GM21390 (cell line): ENCODE measurements around the gene TMEM9.

Experiments
- ATAC-seq: cut with Tn5 transposase; IDR thresholded peaks from one replicate; pipeline ENCODE4 v1.9.1; 2021; ENCODE audit not compliant: unreplicated experiment

Gene TMEM9

GRCh38 chr1:201110616-201111015 is 43.7 kb downstream of the TMEM9 start:
- ATAC-seq = no peak

DNA sequence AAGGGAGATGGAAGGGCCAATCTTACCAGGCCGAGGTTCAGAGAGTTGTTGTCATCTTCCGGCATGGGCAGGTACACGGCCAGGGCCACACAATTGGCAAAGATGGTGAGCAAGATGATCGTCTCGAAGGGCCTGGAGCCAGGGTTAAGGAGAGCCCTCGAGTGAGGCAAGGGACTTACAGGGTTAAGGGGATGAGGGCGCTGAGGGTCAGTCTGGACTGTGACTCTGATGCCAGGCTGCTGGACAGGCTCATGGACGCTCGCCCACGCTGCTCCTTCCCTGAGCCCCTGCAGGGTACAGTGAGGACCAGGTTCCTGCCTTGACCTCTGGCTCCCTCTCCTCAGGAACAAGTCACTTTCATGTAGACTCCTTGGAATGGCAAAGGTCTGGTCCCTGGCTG is 44.1 kb downstream of the TMEM9 start:
- ATAC-seq = no peak

DNA sequence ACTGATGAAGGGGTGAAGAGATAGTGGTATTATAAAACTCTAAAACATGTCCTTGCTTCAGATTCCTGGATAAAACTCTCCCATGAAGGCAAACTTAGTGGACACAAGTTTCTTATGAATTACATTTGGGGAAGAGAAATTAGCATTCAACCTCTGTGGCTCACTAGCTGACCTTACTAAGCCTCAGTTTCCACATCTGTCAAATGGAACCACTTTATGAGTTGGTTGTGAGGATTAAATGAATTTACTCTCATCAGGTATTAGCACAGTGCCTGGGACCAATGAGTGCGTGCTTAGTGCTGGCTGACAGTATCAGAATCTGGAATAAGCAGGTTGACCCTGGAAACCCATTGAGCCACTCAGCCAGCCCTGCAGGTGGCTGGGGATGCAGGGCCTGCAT is 44.6 kb downstream of the TMEM9 start:
- no peak for ATAC-seq

- no peak for ATAC-seq
These were observed 45.7 kb downstream of the TMEM9 start for GRCh38 chr1:201108614-201109013.

DNA sequence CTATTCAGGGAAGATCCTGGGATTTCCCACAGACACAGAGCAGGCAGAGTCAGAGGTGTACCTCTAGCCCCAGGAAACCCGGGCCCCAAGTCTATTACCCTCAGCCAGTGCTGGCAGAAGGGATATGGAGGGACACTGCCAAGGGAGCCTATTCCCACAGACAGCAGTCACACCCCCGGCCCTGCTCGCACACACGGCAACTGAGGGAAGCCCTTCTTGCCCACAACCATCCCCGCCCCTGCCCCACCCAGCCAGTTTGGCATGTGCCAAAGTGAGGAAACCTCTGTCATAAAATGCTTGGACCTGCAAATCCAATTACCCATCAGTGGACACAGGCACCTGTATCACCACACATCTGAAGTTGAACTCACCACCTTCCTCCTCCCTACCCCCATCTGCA is 48.6 kb downstream of the TMEM9 start:
- ATAC-seq = no peak

DNA sequence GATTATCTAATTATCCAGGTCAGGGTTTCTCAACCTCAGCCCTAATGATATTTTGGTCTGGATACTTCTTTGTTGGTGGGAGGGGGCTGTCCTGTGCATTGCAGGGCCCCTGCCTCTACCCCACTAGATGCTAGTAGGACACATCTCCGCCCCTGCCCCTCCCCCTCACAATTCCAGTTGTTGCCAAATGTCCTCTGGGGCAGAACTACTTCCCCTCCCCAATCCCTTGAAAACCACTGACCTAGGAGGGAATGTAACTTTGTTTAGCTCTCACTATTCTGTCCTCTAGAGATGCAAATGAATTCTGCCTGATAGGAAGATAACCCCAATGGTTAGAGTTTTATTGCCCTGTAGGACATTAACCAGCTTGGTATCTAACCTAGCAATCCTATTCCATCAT is 50.1 kb downstream of the TMEM9 start:
- ATAC-seq = no peak

- ATAC-seq = no peak
These were observed 50.6 kb downstream of the TMEM9 start for GRCh38 chr1:201103666-201104065.

DNA sequence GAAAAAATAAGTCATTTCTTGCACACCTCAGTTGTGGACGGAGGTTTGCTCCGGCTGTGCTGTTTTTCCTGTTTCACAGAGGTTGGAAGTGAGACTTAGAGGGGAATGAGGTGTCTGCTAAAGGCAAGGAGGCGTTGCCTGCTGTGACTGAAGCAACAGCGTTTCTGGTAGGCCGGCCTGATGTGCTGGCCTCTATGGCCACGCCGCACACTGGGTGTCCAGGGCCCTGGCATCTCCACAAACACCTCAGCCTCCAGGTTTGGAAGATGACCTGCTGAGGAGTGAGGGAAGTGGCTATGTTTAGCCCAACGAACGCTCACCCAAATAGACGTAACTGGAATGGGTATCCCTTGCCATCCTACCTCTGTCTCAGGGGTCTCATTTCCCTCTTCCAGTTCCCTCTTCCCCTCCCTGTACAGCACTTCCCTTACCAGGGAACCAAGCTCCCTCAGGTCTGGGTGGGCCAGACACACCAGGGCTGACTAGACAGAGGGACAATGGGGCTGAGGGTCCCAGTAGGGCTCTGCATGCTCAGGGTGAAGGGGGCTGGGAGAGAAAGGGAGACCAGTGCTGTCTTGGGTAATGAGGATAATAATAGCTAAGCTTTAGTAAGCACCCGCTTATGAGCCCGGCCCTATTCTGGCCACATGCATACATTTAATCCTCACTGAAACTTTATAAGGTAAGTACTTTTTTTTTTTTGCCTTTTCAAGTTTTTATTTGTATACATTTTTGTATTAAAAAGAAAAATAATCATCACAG is 53.9 kb downstream of the TMEM9 start:
- ATAC-seq = no peak

- no peak for ATAC-seq
These were observed 55.1 kb downstream of the TMEM9 start for GRCh38 chr1:201098992-201099677.

GRCh38 chr1:201096977-201097856 is 57.1 kb downstream of the TMEM9 start:
- no peak for ATAC-seq

- ATAC-seq = peak; percentile 46
These were observed 58.2 kb downstream of the TMEM9 start for GRCh38 chr1:201096041-201096461.

DNA sequence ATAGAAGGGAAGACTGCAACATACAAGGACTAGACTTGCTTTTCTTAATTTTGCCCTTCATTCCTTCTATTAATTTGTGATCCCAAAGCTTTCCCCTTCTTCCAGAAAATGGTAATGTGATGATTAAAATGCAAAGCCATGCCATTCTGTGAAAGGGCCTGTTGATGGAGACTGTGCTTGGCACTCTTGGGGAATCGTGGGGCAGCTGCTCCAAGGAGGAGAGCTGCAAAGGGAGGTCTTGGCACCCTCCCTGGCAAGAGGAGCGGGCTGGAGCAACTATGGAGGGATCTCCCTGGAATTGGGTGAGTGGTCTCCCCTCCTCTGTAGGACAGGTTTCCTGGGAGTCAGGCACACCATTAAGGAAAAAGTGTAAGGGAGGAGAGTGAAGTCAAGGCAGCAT is 58.7 kb downstream of the TMEM9 start:
- ATAC-seq = no peak

- ATAC-seq = no peak
These were observed 59.4 kb downstream of the TMEM9 start for GRCh38 chr1:201094832-201095231.

DNA sequence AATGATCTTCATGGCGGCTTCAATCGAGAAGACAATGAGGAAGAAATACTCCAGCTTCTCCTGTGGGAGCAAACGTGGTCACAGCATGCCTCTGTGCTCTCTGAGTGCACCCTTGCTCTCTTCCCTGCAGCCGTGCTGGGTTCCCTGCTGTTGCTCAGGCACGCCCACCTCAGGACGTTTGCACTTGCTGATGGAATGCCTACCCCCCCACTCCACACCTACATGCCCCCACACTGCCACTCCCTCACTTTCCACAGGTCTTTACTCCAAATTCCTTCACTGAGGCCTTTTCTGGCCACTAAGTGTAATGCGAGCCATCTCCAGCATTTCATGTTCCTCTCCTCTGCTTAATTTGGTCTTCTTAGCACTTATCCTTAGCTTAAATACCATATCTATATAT is 60.3 kb downstream of the TMEM9 start:
- no peak for ATAC-seq

- ATAC-seq = no peak
These were observed 60.7 kb downstream of the TMEM9 start for GRCh38 chr1:201093561-201093960.

GRCh38 chr1:201092738-201093137 is 61.5 kb downstream of the TMEM9 start:
- ATAC-seq = no peak

DNA sequence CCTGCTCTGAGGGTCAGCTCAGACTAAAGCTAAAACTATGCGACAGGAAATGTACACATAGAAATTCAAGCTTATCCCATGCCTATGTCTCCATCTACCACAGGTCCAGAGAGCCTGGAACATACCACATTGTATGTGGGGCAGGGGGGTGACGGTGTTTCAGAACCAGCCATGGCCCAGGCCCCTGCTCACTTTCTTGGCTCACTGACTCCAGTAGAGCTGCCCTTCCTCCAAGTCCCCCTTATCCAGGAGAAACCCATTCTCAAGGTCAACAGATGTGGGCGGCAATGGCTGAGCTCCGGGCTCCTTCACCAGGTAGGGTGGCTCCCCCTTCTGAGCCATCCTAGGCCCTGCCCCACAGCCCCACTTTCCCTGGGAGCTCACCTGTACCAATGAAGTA is 63.0 kb downstream of the TMEM9 start:
- no peak for ATAC-seq

DNA sequence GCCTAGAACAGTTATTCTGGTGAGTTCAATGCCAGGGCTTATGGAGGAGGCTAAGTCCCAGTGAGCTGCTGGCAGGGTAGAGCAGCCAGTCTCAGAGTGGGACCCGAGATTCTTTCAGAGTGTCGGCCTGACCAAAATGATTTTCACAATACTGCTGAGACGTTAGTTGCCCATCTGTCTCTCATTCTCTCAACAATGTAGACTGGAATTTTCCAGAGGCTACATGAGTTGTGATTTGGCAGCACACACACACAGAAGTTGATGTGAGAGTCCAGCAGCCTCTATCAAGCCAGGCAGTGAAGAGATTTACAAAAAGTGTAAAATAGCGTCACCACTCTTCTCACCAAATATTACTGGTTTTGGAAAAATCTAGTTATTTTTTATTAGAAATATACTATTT is 63.7 kb downstream of the TMEM9 start:
- no peak for ATAC-seq

DNA sequence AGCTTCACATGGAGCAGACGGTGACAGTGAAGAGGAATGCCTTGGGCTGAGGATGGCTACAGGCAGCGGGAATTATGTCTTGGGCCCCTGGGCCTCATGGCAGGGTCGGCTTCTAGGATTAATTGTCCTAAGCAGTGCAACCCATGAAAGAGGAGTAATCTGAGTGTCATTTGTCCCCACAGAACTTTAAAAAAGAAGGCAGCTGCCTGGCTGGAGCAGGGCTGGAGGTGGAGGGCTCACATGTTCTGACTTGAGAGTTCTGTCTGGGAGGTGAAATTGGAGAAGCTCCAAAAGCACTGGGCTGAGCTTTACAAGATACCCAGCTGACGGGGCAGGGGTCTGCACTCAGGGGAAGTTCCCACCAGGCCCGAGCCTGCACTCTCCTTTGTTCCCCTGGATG is 64.7 kb downstream of the TMEM9 start:
- ATAC-seq = no peak

DNA sequence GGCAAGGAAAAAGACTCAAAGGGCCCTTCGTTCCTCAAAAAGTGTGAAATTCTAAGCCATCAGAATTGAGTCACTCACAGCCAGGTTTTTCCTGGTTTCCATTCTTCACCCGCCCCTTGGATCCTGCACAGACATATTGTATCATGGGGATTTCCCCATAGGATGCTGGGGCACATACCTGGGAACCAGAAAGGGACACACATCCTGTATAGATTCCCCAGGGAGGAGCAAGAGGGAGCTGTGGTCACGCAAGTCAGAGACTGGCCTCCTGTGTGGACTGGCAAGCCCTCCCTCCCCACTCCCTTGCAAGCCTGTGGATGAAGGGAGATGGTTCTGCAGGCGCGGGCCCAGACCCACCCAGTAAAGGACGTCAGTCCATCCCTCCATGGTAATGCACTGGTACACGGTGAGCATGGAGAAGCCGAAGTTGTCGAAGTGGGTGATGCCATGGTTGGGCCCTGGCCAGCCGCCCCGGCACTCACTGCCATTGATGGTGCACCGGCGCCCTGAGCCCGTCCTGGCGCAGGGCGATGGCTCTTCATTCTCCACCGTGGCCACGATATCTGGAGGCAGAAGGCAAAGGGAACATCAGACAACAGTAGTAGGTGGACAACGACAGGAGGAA is 65.3 kb downstream of the TMEM9 start:
- no peak for ATAC-seq

- no peak for ATAC-seq
These were observed 65.9 kb downstream of the TMEM9 start for GRCh38 chr1:201088395-201088794.
